GM10847 (cell line): ENCODE results near the gene NFATC3.

Experiments
- POLR2A ChIP-seq: IDR thresholded peaks from 2 replicates; pipeline ENCODE4 v1.6.1; 2011; ENCODE audit not compliant: insufficient read length; ENCODE audit errors: extremely low read depth

The NFATC3 gene

DNA sequence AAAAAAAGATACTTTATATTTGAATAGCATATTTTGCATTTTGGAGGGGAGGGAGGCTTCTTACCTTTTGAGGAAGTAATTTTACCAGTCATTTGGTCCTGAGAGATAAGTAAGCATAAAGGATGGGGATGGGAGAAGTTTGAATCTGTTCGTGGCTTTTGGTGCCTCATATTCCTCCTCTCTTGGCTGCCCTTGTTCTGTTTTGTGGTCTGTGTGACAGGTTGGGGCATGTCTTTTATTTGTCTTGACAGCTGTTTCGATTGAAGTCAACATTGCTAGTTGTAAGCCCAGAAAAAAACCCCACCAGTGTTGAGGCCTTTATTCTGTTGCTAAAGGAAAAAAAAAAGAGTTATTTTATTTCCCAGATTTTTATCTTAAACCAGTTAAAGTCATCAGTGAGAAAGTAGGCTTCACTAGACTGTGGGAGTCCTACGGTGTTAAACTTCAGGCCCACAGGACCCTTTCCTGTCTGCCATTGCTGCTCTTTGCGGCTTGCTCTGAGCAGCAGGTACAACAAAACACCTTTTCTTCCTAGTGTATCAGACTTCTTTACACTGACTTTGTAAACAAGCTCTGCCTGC, 190.5 kb downstream of the NFATC3 start:
- no peak for TF ChIP-seq POLR2A

DNA sequence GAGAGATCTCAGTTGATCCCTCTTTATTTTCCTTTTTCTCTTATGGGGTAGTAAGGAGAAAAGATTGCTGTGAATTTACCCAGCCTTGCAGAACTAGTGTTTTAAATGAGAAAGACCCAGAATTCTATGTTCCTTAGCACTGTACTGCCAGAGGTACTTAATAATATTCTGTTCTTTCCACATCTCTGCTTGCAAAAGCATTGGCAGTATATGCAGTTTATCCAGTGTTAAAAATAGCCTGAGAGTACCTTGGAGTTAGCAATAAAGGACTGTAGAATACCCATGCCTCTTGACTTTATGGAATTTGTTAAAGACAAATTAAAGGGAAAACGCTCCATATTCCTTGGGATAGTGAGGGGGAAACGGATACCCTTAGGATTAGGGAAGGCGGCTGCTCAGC, 191.1 kb downstream of the NFATC3 start:
- no peak for TF ChIP-seq POLR2A
